Pancreas (tissue), 10 donors: Measurements from ENCODE around the gene ZNF358. TPM values are rescaled to one million over a fixed set of nuclear protein-coding genes. Genes with fewer than 3 reads are reported as not detected.
A peak's percentile ranks its signal among the peaks of the same experiment; 100 is the strongest.

ENCODE experiments used
- ATAC-seq, 4 donors: fragments of 200-7000 bp; cut with Tn5 transposase; one replicate each; pipeline versions ENCODE4 v1.8.0 to v1.9.1; 2020; ENCODE audit warnings: mild to moderate bottlenecking in 4 of 4, moderate library complexity in 4 of 4
- DNase-seq, 6 donors: peaks; one replicate each; pipeline ENCODE4 v3.0.0-alpha.2; 2020
- FAIRE-seq: peaks from 2 replicates; lab custom pipeline; 2012; peaks lifted over from hg19 to GRCh38; lab: Jason Lieb, UNC
- H3K27ac ChIP-seq, 4 donors: fragments of 200-600 bp; sonication (generic); 1 replicate in 3 of 4; 2 replicates in 1 of 4; pipeline versions ENCODE4 v1.5.0 to v1.8.0; 2020
- H3K27me3 ChIP-seq, 4 donors: fragments of 200-600 bp; one replicate each; pipeline ENCODE4 v1.8.0; 2021
- H3K36me3 ChIP-seq, 3 donors: fragments of 200-600 bp; sonication (generic) in 1 of 3; one replicate each; pipeline versions ENCODE4 v1.5.0 to v1.8.0; 2020 to 2021
- H3K4me1 ChIP-seq, 3 donors: fragments of 200-600 bp; one replicate each; pipeline ENCODE4 v1.8.0; 2021
- H3K4me3 ChIP-seq, 4 donors: fragments of 200-600 bp; sonication (generic) in 2 of 4; one replicate each; pipeline versions ENCODE4 v1.5.0 to v1.8.0; 2020 to 2021
- H3K9me3 ChIP-seq, 4 donors: fragments of 200-600 bp; one replicate each; pipeline ENCODE4 v1.8.0; 2021
- WGBS, 2 donors: extraction: QIAGEN DNeasy Blood & Tissue Kit; methylation state at CpG; one replicate each; pipeline ENCODE4 v1.1.7; 2013; 5-methylcytosine and 5-hydroxymethylcytosine counted together
- intact Hi-C, 3 donors: fragments of 100-400 bp; cut with DNase I; formaldehyde crosslinking; loops; one replicate each; pipeline versions ENCODE4 v1.11.1 to v1.14.2; 2022
- polyA plus RNA-seq, 2 donors: library from polyadenylated mRNA; stranded (reverse); fragments of 200-250 nt; gene quantifications; one replicate each; pipeline ENCODE4 v1.2.3, GENCODE V29; 2013
- total RNA-seq, 6 donors: library from RNA; stranded (reverse); fragmentation: NEBNext Ultra II Directional in 4 of 6; extraction: Animal tissue kit (Norgen Biotek cat#: 25700) in 4 of 6; gene quantifications; one replicate each; pipeline versions ENCODE4 v1.2.1 to v1.2.4, GENCODE V29; 2021 to 2023
- TF ChIP-seq, protein P1 (sequence below), 4 donors: fragments of 200-600 bp; sonication (generic) in 3 of 4; IDR thresholded peaks; one replicate each; pipeline versions ENCODE4 v1.5.0 to v1.8.0; 2021; ENCODE audit warnings: antibody characterized with exemption in 4 of 4
- donor health status: healthy with polysubstance abuse.
- donor health status: DM: no; HTN: no; CAD: no; lungs with moderate emphysema.
- donor health status: DM: no; HTN: no; CAD: no.
- donor health status: control.
- donor health status: control.
- donor health status: Bipolar disorder and iron deficiency.
- donor health status: DM: yes; HTN: yes; CAD: no.
- donor health status: DM: no; HTN: no; CAD: no.
- donor health status: DM: no; HTN: no; CAD: no.
- donor health status: DM: yes; HTN: yes; CAD: no.

ZNF358 gene
- total and polyA plus RNA-seq, 8 donors: 22.6 to 68.8 (median 24.2) TPM

DNA sequence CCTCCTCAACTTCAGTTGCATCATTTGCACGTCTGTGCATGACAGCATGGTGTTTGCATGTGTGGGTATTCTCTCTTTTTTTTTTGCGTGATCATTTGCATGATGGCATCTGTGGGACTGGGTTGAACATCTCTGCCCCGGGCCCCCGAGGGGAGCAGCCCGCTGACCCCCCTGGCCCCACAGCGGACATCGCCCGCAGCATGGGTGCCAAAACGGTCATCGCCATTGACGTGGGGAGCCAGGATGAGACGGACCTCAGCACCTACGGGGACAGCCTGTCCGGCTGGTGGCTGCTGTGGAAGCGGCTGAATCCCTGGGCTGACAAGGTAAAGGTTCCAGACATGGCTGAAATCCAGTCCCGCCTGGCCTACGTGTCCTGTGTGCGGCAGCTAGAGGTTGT, 42.8 kb downstream of the ZNF358 start:
- ATAC-seq: no peak
- TF ChIP-seq, protein P1, sequence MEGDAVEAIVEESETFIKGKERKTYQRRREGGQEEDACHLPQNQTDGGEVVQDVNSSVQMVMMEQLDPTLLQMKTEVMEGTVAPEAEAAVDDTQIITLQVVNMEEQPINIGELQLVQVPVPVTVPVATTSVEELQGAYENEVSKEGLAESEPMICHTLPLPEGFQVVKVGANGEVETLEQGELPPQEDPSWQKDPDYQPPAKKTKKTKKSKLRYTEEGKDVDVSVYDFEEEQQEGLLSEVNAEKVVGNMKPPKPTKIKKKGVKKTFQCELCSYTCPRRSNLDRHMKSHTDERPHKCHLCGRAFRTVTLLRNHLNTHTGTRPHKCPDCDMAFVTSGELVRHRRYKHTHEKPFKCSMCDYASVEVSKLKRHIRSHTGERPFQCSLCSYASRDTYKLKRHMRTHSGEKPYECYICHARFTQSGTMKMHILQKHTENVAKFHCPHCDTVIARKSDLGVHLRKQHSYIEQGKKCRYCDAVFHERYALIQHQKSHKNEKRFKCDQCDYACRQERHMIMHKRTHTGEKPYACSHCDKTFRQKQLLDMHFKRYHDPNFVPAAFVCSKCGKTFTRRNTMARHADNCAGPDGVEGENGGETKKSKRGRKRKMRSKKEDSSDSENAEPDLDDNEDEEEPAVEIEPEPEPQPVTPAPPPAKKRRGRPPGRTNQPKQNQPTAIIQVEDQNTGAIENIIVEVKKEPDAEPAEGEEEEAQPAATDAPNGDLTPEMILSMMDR (IDR thresholded peaks at IDR 0.05): no peak
- no peak overlapping the region for H3K27ac ChIP-seq
- no peak overlapping the region for H3K4me3 ChIP-seq
- no peaks in the 10 kb centered on the region for H3K9me3 ChIP-seq
- no peaks in the 10 kb centered on the region for H3K4me1 ChIP-seq
- whole genome bisulfite sequencing, 2 donors: 92 to 95% methylated on average over 18 of the region's 18 CpGs
- no peak for FAIRE-seq
- no peaks in the 10 kb centered on the region for H3K27me3 ChIP-seq
- intact Hi-C loops: no loop called here
- H3K36me3 ChIP-seq: peaks cover 0 to 18% (median 13%) of the 10 kb centered on the region in 3 donors
- no peak for DNase-seq

DNA sequence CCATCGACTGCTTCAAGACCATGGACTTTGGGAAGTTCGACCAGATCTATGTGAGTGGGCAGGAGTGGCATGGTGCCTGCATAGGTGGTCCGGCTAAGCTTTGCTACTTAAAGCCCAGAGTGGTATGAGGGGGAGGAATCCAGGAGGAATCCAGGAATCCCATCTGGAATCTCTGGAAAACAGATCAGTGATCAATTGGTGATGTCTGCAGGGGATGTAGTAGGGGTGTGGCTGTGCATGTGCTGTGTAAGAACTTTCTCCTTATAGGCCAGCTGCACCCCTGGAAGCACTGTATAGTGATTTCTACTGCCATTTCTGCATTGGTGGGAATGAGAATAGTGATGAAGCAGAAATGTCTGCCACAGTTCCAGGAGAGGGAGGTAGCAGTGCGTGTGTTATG, 43.2 kb downstream of the ZNF358 start:
- no peak overlapping the region for H3K4me3 ChIP-seq
- intact Hi-C loops: no loop called here
- H3K27me3 ChIP-seq: no peaks in the 10 kb centered on the region
- FAIRE-seq (no peak), ATAC-seq (no peak), DNase-seq (no peak)
- H3K36me3 ChIP-seq: peaks cover 0 to 18% (median 13%) of the 10 kb centered on the region in 3 donors
- H3K4me1 ChIP-seq: no peaks in the 10 kb centered on the region
- 55 to 94% methylated on average over 4 of the region's 4 CpGs for whole genome bisulfite sequencing, 2 donors
- no peaks in the 10 kb centered on the region for H3K9me3 ChIP-seq
- no peak overlapping the region for H3K27ac ChIP-seq
- TF ChIP-seq, protein P1 (IDR thresholded peaks at IDR 0.05): no peak

DNA sequence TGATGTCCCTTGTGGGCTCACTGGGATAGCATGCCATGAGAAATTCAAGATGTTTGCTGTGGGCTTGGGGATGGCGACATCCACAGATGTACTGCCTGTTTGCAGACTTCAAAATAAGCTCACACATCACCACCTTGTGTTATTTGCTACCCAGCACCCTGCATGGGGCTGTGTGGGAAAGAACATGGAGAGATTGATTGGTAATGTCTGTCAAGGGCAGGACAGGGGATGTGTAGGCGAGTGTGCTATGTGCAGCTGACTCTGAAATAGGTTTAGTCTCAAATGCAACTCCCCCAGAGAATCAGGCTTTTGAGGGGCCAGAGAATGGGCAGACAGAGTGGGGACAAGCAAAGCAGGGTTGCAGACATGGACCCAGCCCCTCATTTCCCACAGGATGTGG, 44.4 kb downstream of the ZNF358 start:
- no peak for FAIRE-seq
- H3K36me3 ChIP-seq: peaks cover 0 to 18% (median 7%) of the 10 kb centered on the region in 3 donors
- no peak for DNase-seq
- H3K27me3 ChIP-seq: no peaks in the 10 kb centered on the region
- no peak overlapping the region for H3K4me3 ChIP-seq
- WGBS, 2 donors: 91 to 98% methylated on average over 2 of the region's 2 CpGs
- no peak for ATAC-seq
- no peaks in the 10 kb centered on the region for H3K4me1 ChIP-seq
- TF ChIP-seq, protein P1 (IDR thresholded peaks at IDR 0.05): no peak
- H3K9me3 ChIP-seq: no peaks in the 10 kb centered on the region
- no peak overlapping the region for H3K27ac ChIP-seq
- intact Hi-C loops: loop anchor here in 2 of 3 donors (10.0 kb wide), 1 partner anchor 235 kb away; no protein-coding TSS in a partner anchor

DNA sequence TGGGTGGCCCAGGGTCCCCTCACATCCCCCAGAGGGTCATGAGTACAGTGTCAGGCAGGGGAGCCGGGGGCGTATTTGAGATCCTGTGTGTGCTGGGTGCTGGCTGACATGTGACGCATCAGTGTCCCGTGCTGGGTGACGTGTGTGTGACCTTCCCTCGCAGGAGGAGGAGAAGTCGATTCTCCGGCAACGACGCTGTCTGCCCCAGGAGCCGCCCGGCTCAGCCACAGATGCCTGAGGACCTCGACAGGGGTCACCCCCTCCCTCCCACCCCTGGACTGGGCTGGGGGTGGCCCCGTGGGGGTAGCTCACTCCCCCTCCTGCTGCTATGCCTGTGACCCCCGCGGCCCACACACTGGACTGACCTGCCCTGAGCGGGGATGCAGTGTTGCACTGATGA, 45.4 kb downstream of the ZNF358 start:
- Histone ChIP-seq H3K27ac (no peak overlapping the region), H3K27me3 (no peaks in the 10 kb centered on the region), H3K9me3 (no peaks in the 10 kb centered on the region), H3K36me3 (peaks cover 0 to 17% (median 7%) of the 10 kb centered on the region in 3 donors), H3K4me1 (no peaks in the 10 kb centered on the region), H3K4me3 (no peak overlapping the region)
- WGBS, 2 donors: 85 to 88% methylated on average over 16 to 17 of the region's 17 CpGs
- ATAC-seq (peak in 1 of 4 donors; percentile 18), FAIRE-seq (no peak), DNase-seq (peak in 1 of 6 donors; percentile 54)
- intact Hi-C loops: loop anchor here in 2 of 3 donors (10.0 kb wide), 1 partner anchor 233 kb away; no protein-coding TSS in a partner anchor
- TF ChIP-seq, protein P1 (IDR thresholded peaks at IDR 0.05): no peak

DNA sequence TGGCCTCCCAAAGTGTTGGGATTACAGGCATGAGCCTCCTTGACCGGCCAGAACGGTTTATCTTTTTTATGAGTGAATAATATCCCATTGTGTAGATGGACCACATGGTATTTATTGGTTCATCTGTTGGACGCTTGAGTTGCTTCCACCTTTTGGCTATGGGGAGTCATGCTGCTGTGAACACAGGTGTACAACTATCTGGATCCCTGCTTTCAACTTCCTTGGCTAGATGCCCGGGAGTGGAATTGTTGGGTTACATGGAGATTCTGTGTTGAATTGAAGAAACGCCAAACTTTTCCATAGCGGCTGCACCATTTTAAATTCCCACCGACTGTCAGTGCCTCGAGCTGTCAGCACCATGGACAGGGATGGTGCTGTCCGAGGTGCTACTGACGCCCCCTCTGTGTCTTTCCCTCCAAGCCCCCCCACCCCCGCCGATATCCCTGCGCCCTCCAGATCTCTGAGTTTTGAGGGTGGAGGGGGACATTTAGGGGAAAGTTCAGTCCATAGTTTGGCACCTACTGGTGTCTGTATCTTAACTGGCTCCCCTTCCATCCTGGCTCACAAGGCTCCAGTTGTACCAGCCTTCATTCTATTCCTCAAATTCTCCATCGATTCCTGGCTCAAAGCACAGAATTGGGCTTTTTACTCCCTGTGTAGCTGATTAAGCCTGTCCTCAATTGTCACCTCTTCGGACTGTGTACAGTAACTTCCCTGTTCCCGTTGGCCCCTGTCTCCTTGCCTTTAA, 46.9 kb downstream of the ZNF358 start:
- no peaks in the 10 kb centered on the region for H3K27me3 ChIP-seq
- WGBS, 2 donors: 39 to 52% methylated on average over 15 to 16 of the region's 16 CpGs
- FAIRE-seq (no peak), ATAC-seq (peak in 3 of 4 donors; percentile 24 to 57 (median 53)), DNase-seq (no peak)
- peaks cover 0 to 4% (median 0%) of the 10 kb centered on the region in 3 donors for H3K36me3 ChIP-seq
- no peak overlapping the region for H3K27ac ChIP-seq
- no peak overlapping the region for H3K4me3 ChIP-seq
- intact Hi-C loops: loop anchor here in 2 of 3 donors (10.0 kb wide), 1 partner anchor 232 kb away; no protein-coding TSS in a partner anchor
- TF ChIP-seq, protein P1 (IDR thresholded peaks at IDR 0.05): no peak
- no peaks in the 10 kb centered on the region for H3K4me1 ChIP-seq
- H3K9me3 ChIP-seq: no peaks in the 10 kb centered on the region
